GM19468 (cell line): ENCODE measurements around the gene UTY.

Experiments used
- ATAC-seq: cut with Tn5 transposase; IDR thresholded peaks from one replicate; pipeline ENCODE4 v1.9.1; 2021; ENCODE audit warnings: mild to moderate bottlenecking, moderate library complexity, moderate number of reproducible peaks; ENCODE audit not compliant: unreplicated experiment; ENCODE audit errors: extremely low read depth

UTY gene

DNA sequence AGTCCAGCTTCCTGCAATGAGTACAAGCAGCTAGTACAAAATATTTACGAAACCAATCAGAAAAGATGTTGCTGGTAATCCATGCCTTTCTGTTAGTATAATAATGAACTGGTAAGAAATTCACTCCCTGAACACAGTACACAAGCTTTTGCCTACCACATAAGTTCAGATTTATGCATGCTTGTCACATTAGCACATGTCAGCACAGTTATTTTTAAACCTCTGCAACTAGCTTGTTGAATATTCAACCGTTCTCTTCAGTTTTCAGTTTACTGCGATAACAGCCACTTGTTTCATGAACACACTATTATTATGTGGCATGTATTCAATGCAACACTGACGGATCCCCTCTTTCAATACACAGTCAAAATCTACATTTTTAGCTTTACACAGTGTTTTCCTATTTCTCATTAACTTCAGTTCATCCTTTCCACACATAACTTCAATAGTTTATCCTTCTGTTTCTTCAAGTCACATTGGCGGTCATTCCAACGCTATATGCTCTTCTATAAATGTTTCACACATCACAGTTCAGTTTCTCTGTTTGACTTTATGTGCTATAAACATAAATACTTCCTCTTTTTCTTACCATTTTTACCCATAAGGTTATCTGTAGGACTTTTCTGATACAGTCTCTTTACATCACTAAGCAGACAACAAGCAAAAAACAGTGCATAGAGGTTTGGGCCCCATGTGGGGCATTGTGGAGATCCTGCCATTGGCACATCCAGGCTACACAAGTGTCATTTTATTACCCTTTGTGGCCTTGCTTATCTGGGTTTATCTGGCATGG lies 62.8 kb downstream of the UTY start:
- no peak for ATAC-seq

DNA sequence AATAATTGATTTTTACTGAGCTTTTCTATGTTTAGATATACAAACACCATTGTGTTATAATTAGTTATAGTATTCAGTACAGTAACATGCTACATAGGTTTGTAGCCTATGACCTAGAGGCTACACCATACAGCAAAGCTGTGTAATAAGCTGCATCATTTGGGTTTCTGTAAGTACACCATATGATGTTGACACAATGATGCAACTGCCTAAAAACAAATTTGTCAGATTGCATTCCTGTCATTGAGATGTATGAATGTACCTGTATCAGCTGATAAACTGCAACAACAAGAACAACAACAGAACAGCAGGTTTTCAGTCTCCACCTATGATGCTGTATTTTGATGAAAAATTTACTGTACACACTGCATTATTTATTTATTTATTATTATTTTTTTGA lies 64.3 kb downstream of the UTY start:
- no peak for ATAC-seq

DNA sequence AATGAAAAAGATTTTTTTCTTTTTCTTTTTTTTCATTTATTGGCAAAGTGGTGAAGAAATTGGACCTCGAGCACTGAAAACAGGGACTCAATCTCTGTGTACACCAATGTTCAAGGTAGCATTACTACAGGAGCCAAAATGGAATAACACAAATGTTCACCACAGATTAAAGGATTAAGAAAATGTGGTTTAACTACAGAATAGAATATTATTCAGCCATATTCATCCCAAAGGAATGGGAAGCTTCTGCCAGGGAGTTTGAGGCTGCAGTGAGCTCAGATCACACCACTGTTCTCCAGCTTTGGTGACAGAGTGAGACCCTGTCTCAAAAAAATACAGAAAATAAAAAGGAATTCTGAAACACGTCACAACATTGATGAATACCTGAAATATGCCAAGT lies 81.0 kb downstream of the UTY start:
- no peak for ATAC-seq

DNA sequence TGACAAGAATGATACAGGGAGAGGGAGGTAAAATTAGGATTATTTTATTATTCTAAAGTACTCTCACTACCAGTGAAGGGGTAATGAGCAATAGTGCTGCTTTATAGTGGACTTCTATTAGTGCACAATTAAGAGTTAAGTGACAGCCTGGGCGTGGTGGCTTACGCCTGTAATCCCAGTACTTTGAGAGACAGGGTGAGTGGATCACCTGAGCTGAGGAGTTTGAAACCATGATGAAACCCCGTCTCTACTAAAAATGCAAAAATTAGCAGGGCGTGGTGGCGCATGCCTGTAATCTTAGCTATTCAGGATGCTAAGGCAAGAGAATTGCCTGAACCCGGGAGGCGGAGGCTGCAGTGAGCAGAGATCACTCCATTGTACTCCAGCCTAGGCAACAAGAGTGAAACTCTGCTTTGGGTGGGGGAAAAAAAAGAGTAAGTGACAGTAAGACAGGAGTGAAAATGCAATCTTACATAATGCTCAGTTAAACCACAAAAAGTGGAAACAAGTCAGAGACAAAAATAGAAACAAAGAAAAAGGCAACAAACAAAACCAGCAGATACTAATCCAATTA lies 98.6 kb downstream of the UTY start:
- ATAC-seq, result no peak

DNA sequence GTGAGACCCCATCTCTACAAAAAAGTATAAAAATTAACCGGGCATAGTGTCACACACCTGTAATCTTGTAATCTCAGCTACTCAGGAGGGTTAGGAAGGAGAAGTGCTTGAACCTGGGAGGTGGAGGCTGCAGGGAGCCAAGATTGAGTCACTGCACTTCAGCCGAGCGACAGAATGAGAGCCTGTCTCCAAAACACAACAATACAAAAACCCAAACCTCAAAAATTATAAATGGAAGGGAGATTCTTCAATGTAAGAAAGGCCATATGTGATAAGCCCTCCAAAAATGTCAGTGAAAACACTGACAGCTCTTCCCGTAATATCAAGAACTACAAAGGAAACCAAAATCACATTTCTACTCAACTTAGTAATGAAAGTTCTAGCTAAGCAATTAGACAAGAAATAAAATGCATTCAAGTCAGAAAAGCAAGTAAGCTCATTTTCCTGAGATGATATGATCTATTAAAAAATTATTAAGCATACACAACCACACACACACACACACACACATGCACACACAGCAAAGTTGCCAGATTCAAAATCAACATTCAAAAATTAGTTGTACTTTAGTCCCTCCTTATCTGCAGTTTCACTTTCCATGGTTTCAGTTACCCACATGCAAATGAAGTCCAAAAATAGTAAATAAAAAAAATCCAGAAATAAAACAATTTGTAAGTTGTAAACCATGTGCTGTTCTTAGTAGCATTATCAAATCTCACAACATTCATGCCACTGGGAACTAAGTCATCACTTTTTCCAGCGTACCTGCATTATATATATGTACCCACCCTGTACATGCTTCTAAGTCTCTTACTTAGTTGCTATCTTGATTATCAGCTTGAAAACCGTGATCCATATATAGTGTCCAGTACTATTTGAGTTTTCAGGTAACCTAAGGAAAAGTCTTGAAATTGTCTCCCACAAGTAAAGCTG lies 108.7 kb downstream of the UTY start:
- ATAC-seq, result no peak

DNA sequence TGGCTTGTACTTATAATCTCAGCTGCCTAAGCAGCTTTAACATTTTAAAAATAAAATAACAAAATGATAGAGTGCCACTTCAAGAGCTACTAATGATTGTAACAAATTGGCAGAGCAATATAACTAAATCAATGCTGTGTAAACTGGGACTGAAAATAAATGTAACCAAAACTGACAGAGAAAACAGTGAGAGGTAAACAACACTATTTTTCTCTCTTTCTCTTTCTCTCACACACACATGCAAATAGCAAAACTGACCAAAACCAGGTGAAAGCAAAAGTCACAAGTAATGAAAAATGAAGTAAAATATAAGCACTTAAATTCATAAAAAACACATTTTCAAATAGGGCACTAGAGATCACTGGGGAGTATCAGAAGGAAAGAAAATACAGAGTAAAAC lies 109.6 kb downstream of the UTY start:
- no peak for ATAC-seq

DNA sequence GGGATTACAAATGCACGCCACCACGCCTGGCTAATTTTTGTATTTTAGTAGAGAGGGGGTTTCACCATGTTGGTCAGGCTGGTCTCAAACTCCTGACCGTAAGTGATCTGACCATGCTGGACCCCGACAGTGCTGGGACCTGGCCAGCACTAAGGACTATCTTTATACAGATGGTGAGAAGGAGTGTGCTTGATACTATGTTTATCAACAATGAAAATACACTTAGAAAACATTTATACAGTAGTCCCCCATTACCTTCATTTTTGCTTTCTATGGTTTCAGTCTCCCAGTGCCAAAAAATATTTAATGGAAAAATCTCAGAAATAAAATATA lies 111.4 kb downstream of the UTY start:
- ATAC-seq, result no peak

DNA sequence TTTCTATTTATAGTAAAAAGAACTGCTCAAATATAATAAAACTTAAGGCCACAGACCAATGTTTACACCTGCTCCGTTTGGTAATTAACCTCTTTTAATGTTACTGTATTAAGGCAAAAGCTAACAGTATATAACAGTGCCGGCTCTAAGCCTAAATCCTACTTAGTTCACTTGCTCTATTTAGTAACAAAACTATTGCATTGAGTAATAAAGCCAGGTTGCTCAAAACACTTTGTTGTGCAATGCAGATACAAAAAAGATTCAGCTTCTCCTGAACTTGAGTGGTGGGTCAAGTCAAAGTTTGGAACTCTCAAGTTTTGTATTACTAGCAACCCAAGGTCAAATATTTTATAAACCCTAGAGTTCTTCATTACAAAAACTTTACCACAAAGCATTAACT lies 116.2 kb downstream of the UTY start:
- no peak for ATAC-seq

DNA sequence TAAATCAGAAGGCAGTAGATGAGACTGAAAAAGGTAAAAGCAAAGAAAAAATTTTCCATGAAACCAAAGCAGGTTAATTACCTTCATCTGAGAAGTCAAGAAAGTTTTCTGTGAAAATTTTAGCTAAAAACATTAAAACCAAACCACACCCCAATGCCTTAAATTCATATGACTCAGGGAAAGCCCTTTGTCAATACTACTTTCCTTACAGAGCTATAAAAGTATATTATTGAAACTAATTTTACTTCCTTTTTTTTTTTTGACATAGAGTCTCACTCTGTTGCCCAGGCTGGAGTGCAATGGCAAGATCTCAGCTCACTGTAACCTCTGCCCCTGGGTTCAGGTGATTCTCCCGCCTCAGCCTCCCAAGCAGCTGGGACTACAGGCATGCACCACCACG lies 117.2 kb downstream of the UTY start:
- ATAC-seq, result no peak

DNA sequence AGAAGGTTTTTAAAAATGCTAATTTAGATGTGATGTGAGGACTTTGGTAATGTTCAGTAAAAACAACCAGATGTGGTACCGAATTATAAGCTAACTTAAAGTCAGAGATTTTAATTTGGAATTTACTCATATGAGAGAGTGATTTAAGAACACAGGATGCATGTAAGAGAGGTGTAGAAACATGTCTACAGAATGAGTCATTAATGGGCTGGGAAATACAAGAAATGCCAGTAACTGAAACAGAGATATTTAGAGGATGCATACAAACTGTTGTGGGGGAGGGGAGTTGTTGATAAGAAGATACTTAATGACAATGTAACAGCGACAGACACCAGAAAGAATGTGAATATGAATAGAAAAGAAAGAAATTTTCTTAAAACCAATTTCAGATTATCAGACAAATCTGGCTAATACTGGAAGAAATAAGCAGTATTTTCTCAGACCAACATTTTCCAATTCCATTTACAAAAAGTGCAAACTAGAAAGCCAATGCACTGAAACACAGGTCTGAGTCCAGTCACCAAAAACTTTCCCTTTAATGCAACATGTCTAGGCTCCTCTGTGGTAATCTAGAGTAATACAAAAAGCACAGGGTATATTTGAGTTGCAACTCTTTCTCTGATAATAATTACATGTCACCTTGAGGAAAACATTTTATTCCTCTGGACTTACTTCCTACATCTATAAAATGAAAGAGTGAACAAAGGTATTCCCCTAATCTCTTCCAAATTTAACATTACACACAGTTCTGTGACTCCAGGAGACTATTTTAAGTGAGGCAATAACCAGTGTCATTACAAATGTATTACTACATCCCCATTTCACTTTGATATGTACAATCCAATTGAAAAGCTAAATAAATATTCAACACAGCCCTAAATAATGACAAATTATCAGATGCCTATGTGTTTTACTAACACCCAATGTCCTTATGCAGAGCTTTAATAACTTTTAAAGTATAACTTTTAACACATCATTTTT lies 117.9 kb downstream of the UTY start:
- ATAC-seq, result no peak

DNA sequence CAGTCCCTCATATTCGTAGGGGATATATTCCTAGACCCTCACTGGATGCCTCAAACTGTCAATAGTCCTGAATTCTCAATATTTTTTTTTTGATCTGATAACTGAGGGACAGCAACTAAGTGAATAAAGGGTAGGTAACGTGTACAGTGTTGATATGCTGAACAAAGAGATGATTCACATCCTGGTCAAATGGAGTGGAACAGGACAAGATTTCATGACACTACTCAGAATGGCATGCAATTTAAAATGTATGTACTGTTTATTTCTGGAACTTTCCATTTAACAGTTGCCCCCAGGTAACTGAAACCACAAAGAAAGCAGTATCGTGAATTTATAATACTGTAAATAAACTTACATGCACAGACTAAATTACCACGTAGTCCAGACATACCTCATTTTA lies 128.4 kb downstream of the UTY start:
- no peak for ATAC-seq

DNA sequence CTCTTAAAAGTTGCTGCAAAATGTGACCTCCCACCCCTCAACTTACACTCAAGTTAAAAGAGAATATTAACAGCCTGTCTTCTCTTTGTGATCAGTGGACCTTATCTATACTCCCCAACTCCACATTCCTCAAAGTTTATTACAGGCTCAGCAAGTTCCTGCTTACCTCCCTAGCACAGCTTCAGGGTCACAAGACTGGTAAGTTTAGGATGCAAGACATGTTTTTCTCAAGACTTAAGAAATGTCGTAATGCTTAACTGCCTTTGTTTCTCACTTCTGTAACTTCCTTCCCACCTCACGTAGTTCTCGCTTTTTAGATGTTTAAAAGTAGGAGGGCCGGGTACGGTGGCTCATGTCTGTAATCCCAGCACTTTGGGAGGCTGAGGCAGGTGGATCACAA lies 132.7 kb downstream of the UTY start:
- ATAC-seq, result no peak

DNA sequence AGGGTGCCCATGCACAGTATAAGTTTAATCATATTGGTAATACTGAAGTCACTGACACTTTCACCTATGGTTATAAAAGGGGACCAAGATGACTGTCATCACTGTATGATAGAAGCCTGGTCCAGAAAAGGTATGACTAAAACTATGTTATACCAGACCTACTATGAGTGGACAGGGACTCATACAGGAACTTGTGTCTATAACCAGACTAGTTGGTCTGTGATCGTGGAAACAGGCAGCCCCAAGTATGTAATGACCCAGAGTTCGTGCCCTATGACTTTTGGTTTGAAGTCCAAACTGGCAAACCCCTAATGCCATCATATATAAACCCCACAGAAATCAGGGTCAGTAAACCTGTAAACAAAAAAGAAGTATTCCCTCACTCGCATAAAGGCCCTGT lies 134.3 kb downstream of the UTY start:
- ATAC-seq, result no peak

DNA sequence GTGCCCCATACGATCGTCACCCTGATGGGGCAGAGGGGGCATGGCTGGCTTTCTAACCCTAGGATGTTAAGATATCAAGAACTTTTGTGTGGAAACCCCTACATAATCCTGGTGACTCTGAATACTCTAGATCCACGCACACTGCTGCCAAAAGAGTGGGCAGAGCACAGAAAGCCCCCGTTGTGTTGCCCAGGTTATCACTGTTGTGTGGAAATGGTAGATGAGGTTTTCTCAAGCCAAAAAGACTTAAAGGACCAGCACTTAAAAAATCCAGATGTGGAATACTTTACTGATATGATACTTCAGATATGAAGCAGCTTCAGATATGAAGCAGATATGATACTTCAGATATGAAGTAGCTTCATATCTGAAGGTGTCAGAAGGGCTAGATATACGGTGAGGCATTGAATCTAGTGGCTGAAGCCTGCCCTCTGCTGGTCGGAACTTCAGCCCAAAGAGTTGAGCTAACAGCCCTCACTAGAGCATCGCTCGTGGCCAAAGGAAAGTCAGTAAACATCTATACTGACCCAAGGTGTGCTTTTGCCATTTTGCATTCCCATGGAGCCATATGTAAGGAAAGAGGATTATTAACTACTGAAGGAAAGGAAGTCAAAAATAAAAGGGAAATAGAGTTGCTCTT lies 136.4 kb downstream of the UTY start:
- ATAC-seq, result no peak

DNA sequence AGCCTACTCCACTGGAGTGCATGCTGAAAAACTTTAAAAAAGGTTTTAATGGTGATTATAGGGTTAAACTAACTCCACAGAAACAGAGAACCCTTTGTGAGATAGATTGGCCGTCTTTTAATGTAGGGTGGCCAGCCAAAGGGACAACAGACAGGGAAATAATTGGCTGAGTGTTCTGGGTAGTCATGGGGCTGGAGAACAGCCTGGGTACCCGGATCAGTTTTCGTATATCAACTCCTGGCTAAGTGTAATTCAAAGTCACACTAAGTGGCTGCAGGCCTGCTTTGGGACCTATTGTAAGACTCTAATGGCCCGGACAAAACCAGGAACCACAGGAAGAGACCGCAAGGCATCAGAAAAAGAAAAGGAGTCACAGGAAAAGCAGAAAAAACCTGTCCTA lies 139.9 kb downstream of the UTY start:
- no peak for ATAC-seq

DNA sequence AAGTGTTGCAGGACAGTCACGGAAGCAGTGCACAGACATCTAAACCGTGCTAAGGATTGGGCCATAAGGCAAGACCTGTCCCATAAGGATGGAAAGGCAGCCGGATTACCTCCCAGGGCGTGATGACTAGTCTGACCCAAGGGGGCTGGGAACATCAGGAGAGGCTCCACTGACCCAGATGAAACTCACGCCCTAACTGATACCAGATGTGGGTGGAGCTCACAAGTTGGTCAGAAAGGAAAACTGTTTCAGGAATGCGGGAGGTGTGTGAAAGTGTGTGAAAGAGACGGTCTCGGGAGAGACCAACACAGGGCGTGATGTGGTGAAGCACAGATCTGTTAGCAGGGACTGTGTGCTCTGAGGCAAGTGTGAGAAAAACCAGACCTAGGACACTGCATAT lies 140.5 kb downstream of the UTY start:
- no peak for ATAC-seq

DNA sequence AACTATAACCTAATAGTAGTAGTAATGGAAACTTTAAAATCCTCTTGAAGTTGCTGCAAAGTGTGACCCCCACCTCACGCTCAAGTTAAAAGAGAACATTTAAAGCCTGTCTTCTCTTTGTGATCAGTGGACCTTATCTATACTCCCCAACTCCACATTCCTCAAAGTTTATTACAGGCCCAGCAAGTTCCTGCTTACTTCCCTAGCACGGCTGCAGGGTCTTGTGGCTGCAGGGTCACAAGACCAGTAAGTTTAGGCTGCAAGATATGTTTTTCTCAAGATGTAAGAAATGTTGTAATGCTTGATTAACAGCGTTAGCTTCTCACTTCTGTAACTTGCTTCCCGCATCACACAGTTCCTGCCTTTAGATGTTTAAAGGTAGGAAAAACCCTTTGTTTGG lies 141.1 kb downstream of the UTY start:
- ATAC-seq, result no peak

DNA sequence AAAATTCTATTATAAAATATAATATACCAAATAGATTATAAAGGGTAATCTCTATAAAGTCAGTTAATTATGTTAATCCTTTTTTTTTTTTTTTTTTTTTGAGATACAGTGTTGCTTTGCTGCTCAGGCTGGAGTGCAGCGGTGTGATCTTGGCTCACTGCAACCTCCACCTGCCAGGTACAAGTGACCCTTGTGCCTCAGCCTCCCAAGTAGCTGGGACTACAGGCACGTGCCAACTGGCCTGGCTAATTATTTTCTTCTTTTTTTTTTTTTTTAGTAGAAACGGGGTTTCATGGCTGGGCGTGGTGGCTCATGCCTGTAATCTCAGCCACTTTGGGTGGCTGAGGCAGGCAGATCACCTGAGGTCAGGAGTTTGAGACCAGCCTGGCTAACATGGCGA lies 141.9 kb downstream of the UTY start:
- no peak for ATAC-seq

DNA sequence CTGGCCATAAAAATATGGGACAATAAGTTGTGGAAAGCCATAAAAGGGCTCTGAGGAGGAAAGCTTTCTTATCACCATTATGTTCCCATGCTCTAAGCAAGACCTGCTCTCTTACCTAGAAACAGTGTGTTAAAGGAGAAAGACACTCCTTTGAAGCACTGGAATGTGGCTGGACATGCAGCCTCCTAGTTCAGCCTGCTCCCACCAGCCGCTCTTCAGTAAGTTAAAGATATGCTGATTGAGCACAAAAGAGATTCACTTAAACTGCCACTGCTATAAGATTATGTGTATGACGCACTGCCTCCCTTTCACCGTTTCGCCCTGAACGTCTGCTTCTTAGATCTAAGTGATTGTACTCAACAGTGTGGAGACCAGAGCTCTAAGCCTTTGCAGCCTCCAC lies 146.0 kb downstream of the UTY start:
- no peak for ATAC-seq

DNA sequence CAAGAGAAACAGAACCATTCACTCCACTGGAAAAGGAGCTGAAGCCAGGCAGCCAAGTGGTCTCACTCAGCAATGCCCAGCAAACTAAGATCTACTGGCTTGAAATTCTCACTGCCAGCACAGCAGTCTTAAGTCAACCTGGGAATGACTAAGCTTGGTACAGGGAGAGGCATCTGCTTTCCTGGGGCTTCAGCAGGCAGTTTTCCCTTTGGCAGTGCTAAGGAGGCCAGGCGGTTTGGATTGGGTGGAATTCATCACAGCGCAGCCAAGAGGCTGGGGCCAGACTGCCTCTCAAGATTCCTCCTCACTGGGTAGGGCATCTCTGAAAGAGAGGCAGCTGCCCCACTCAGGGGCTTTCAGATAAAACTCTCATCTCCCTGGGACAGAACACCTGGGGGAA lies 149.2 kb downstream of the UTY start:
- ATAC-seq, result no peak
